PC-3 (cell line): ENCODE data around the gene TPX2. TPM values are rescaled to one million over a fixed set of nuclear protein-coding genes. Genes with fewer than 3 reads are reported as not detected.

ENCODE experiments used
- ATAC-seq: fragments of 200-7000 bp; cut with Tn5 transposase; 2 replicates; pipeline ENCODE4 v1.9.1; 2020; ENCODE audit warnings: mild to moderate bottlenecking, moderate library complexity
- BruUV-seq: library from RNA; stranded (reverse); fragments of 400-500 nt; replicated peaks from 2 replicates; lab custom pipeline; 2021; lab: Mats Ljungman, UMichigan
- CTCF ChIA-PET: fragments of 300-600 bp; sonication (Branson Sonifier 250); formaldehyde crosslinking; loops from one replicate; lab custom pipeline; 2022; ENCODE audit warnings: antibody characterized with exemption; lab: Charles Lee
- POLR2A ChIA-PET: fragments of 300-600 bp; sonication (Branson Sonifier 250); formaldehyde crosslinking; loops from one replicate; lab custom pipeline; 2022; ENCODE audit warnings: antibody characterized with exemption; ENCODE audit not compliant: unreplicated experiment; lab: Charles Lee
- DNase-seq: peaks from one replicate; pipeline ENCODE4 v3.0.0-alpha.2; 2015
- H2AFZ ChIP-seq: fragments of 300-600 bp; sonication (generic); 2 replicates; pipeline ENCODE4 v1.6.0; 2016; ENCODE audit warnings: antibody characterized with exemption, low read length
- H3F3A ChIP-seq: fragments of 300-600 bp; sonication (generic); one replicate; pipeline ENCODE4 v1.6.0; 2017; ENCODE audit warnings: antibody characterized with exemption, low read length, control low read depth, mild to moderate bottlenecking; ENCODE audit not compliant: unreplicated experiment
- H3K27ac ChIP-seq: fragments of 300-600 bp; sonication (generic); 2 replicates; pipeline ENCODE4 v1.5.1; 2016; ENCODE audit warnings: mild to moderate bottlenecking, low read length
- H3K27me3 ChIP-seq: fragments of 300-600 bp; sonication (generic); 2 replicates; pipeline ENCODE4 v1.6.1; 2016; ENCODE audit warnings: low read length, mixed read lengths
- H3K36me3 ChIP-seq: fragments of 300-600 bp; sonication (generic); 2 replicates; pipeline ENCODE4 v1.6.1; 2016; ENCODE audit warnings: low read depth, mixed run types, low read length, mixed read lengths
- H3K4me1 ChIP-seq: fragments of 300-600 bp; sonication (generic); 2 replicates; pipeline ENCODE4 v1.5.1; 2016; ENCODE audit warnings: low read length; ENCODE audit not compliant: insufficient read depth
- H3K4me2 ChIP-seq: fragments of 300-600 bp; sonication (generic); 2 replicates; pipeline ENCODE4 v1.6.0; 2016; ENCODE audit warnings: low read length
- H3K4me3 ChIP-seq: fragments of 300-600 bp; sonication (generic); 2 replicates; pipeline ENCODE4 v1.5.1; 2016; ENCODE audit warnings: mild to moderate bottlenecking, low read length, mixed read lengths
- H3K79me2 ChIP-seq: fragments of 300-600 bp; sonication (generic); 2 replicates; pipeline ENCODE4 v1.6.1; 2017; ENCODE audit warnings: low read length, mixed read lengths
- H3K9ac ChIP-seq: fragments of 300-600 bp; sonication (generic); 2 replicates; pipeline ENCODE4 v1.6.0; 2016; ENCODE audit warnings: mild to moderate bottlenecking, low read length
- H3K9me2 ChIP-seq: fragments of 300-600 bp; sonication (generic); replicated peaks from 2 replicates; pipeline ENCODE4 v1.6.1; 2016; ENCODE audit warnings: mixed run types, low read length, mixed read lengths
- H3K9me3 ChIP-seq: fragments of 300-600 bp; sonication (generic); 2 replicates; pipeline ENCODE4 v1.6.1; 2016; ENCODE audit warnings: low read length, mixed read lengths
- H4K20me1 ChIP-seq: fragments of 300-600 bp; sonication (generic); 2 replicates; pipeline ENCODE4 v1.6.1; 2016; ENCODE audit warnings: low read length, mixed read lengths
- CTCF ChIP-seq: fragments of 300-600 bp; sonication (generic); conservative IDR thresholded peaks from 2 replicates; pipeline ENCODE4 v1.5.1; 2017; ENCODE audit warnings: antibody characterized with exemption, low read depth, mild to moderate bottlenecking, low read length
- EZH2 ChIP-seq: fragments of 300-600 bp; sonication (generic); IDR thresholded peaks from one replicate; pipeline ENCODE4 v1.6.1; 2017; ENCODE audit warnings: antibody characterized with exemption, mild to moderate bottlenecking, low read length; ENCODE audit not compliant: unreplicated experiment
- EZH2phosphoT487 ChIP-seq: fragments of 300-600 bp; sonication (generic); IDR thresholded peaks from 2 replicates; pipeline ENCODE4 v1.6.1; 2018; ENCODE audit warnings: mild to moderate bottlenecking, antibody characterized with exemption, low read length, borderline replicate concordance
- intact Hi-C: fragments of 100-400 bp; cut with micrococcal nuclease; formaldehyde crosslinking; loops from 2 replicates; pipeline ENCODE4 v1.9.0; 2023
- total RNA-seq: library from RNA; depleted of rRNA; stranded (reverse); fragments of >200 nt; gene quantifications from 2 replicates; pipeline ENCODE4 v1.2.3, GENCODE V29; 2014

The TPX2 gene
- total RNA-seq, 1 experiment from 2014 or later = 128 TPM

- CTCF ChIA-PET = no interaction called here
Observed at GRCh38 chr20:31821427-31821826, 82.3 kb downstream of the TPX2 start.

GRCh38 chr20:31822421-31823330, 83.6 kb downstream of the TPX2 start:
- Histone ChIP-seq H3F3A (no peaks in the 10 kb centered on the region), H3K36me3 (no peaks in the 10 kb centered on the region), H2AFZ (peak overlapping the region; percentile 55; the same call in 1 of the 2 replicates), H3K27me3 (no peaks in the 10 kb centered on the region), H4K20me1 (no peaks in the 10 kb centered on the region), H3K79me2 (no peaks in the 10 kb centered on the region), H3K9me3 (no peaks in the 10 kb centered on the region), H3K4me1 (no peaks in the 10 kb centered on the region), H3K4me2 (peak overlapping the region; percentile 69), H3K4me3 (peak overlapping the region; percentile 45; the same call in 1 of the 2 replicates), H3K9me2 (no peaks in the 10 kb centered on the region), H3K9ac (no peak overlapping the region), H3K27ac (no peak overlapping the region)
- ChIA-PET POLR2A (interaction anchor here (0.5 kb wide), 1 partner anchor 128 kb away, joined by 3 read pairs; no protein-coding TSS in a partner anchor), CTCF (interaction anchor here (0.5 to 1.0 kb wide), 6 partner anchors 23 to 206 kb away, joined by 3 to 6 read pairs (median 4); partner anchors contain the start of genes FOXS1 and PDRG1)
- BruUV-seq = no TSS peak
- intact Hi-C loops = loop anchor here (1.0 kb wide), 4 partner anchors 24 to 270 kb away; partner anchors contain the start of gene PDRG1
- DNase-seq (peak; percentile 58), ATAC-seq (peak; percentile 91)
- TF ChIP-seq EZH2phosphoT487 (no peak), CTCF (peak; percentile 99)

More at GRCh38 chr20:31821427-31821826, 82.3 kb downstream of the TPX2 start:
- no peak overlapping the region for H3K4me2 ChIP-seq
- H3K9ac ChIP-seq = no peak overlapping the region
- no peaks in the 10 kb centered on the region for H3K79me2 ChIP-seq
- no peaks in the 10 kb centered on the region for H3F3A ChIP-seq
- H3K36me3 ChIP-seq = no peaks in the 10 kb centered on the region
- no peaks in the 10 kb centered on the region for H4K20me1 ChIP-seq
- no peak overlapping the region for H3K4me3 ChIP-seq
- no peak overlapping the region for H3K27ac ChIP-seq
- no peaks in the 10 kb centered on the region for H3K9me3 ChIP-seq
- no peak for TF ChIP-seq EZH2phosphoT487
- ATAC-seq (no peak), DNase-seq (no peak)
- BruUV-seq = no TSS peak
- POLR2A ChIA-PET = no interaction called here
- no peaks in the 10 kb centered on the region for H3K4me1 ChIP-seq
- intact Hi-C loops = no loop called here
- H3K9me2 ChIP-seq = no peaks in the 10 kb centered on the region
- H2AFZ ChIP-seq = no peak overlapping the region
- H3K27me3 ChIP-seq = no peaks in the 10 kb centered on the region

GRCh38 chr20:31823360-31824124, 84.5 kb downstream of the TPX2 start:
- no peaks in the 10 kb centered on the region for H4K20me1 ChIP-seq
- no peaks in the 10 kb centered on the region for H3F3A ChIP-seq
- H3K4me2 ChIP-seq = no peak overlapping the region
- ATAC-seq (no peak), DNase-seq (no peak)
- H3K9me3 ChIP-seq = no peaks in the 10 kb centered on the region
- CTCF ChIA-PET = interaction anchor here (0.5 to 1.0 kb wide), 6 partner anchors 22 to 205 kb away, joined by 3 to 6 read pairs (median 4); partner anchors contain the start of genes FOXS1 and PDRG1
- no peak overlapping the region for H3K27ac ChIP-seq
- H3K36me3 ChIP-seq = no peaks in the 10 kb centered on the region
- H2AFZ ChIP-seq = no peak overlapping the region
- H3K79me2 ChIP-seq = no peaks in the 10 kb centered on the region
- no peaks in the 10 kb centered on the region for H3K9me2 ChIP-seq
- POLR2A ChIA-PET = interaction anchor here (0.5 kb wide), 1 partner anchor 127 kb away, joined by 3 read pairs; no protein-coding TSS in a partner anchor
- H3K4me1 ChIP-seq = no peaks in the 10 kb centered on the region
- H3K4me3 ChIP-seq = no peak overlapping the region
- intact Hi-C loops = loop anchor here (1.0 kb wide), 3 partner anchors 23 to 269 kb away; partner anchors contain the start of gene PDRG1
- no peak overlapping the region for H3K9ac ChIP-seq
- TF ChIP-seq EZH2phosphoT487 = no peak
- no peak for TF ChIP-seq CTCF
- no peak for TF ChIP-seq EZH2
- H3K27me3 ChIP-seq = no peaks in the 10 kb centered on the region
- no TSS peak for BruUV-seq
